Measurements from ENCODE around the gene PCCA. TPM values are rescaled to one million over a fixed set of nuclear protein-coding genes. Genes with fewer than 3 reads are reported as not detected.

The PCCA gene
- total and polyA plus RNA-seq, 9 donors = 23.5 to 62.4 (median 45.8) TPM

DNA sequence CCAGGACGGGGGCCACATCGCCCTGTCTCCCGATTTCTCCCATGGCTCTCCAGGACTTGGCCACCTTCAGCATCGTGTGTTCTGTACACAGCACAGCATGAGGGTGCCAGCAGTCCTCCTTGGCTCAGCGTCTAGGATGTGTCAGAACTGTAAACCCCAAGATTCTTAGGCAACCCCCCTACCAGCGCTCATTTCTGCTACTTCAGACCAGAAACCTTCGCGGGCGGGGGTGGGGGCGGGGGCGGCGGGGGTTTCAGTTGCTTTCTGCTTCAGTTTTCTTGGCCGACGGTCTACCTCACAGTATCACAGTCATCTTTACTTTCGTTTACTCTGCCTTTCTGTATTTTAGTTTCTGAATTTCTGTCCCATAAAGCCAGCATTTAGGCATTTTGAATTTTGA, 417.3 kb downstream of the PCCA start:
- WGBS, 3 donors = 87 to 92% (median 90%) methylated on average over 15 of the region's 15 CpGs
- TF ChIP-seq POLR2A (IDR thresholded peaks at IDR 0.05) (no peak), EP300 (IDR thresholded peaks at IDR 0.05) (no peak)
- TF ChIP-seq, protein P1, sequence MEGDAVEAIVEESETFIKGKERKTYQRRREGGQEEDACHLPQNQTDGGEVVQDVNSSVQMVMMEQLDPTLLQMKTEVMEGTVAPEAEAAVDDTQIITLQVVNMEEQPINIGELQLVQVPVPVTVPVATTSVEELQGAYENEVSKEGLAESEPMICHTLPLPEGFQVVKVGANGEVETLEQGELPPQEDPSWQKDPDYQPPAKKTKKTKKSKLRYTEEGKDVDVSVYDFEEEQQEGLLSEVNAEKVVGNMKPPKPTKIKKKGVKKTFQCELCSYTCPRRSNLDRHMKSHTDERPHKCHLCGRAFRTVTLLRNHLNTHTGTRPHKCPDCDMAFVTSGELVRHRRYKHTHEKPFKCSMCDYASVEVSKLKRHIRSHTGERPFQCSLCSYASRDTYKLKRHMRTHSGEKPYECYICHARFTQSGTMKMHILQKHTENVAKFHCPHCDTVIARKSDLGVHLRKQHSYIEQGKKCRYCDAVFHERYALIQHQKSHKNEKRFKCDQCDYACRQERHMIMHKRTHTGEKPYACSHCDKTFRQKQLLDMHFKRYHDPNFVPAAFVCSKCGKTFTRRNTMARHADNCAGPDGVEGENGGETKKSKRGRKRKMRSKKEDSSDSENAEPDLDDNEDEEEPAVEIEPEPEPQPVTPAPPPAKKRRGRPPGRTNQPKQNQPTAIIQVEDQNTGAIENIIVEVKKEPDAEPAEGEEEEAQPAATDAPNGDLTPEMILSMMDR (IDR thresholded peaks at IDR 0.05) = no peak
- no peaks in the 10 kb centered on the region for H3K9me3 ChIP-seq
- no peaks in the 10 kb centered on the region for H3K27me3 ChIP-seq
- no peak overlapping the region for H3K4me3 ChIP-seq
- H3K4me1 ChIP-seq (ENCODE audit: insufficient read depth) = peaks cover 4% of the 10 kb centered on the region
- DNase-seq = no peak
- intact Hi-C loops (cut with DNase I) = no loop called here
- no peaks in the 10 kb centered on the region for H3K36me3 ChIP-seq
- H3K27ac ChIP-seq = no peak overlapping the region

- DNase-seq = no peak
- intact Hi-C loops (cut with DNase I) = no loop called here
- no peak overlapping the region for H3K4me3 ChIP-seq
These were observed 417.9 kb downstream of the PCCA start for GRCh38 chr13:100506600-100507422.

DNA sequence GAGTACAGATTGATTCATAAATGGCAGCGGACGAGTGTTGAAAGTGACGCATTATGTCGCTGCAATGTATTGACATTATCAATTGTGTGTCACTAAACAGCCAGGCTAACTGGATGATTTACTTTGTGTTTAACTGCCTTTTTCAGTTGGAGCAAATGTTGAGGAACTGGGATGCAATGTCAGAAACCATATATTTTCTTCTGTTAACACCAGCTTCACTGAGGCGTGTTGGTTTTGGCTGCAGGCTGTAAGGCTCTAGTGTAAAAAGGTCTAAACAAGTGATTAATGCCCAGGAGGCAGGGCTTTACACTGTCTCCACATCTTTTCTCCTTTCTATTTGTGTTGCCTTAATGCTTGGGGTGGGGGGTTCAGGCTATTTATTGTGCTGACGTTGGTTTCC, 419.6 kb downstream of the PCCA start:
- H3K4me3 ChIP-seq = no peak overlapping the region
- peaks cover 4% of the 10 kb centered on the region for H3K4me1 ChIP-seq (ENCODE audit: insufficient read depth)
- intact Hi-C loops (cut with DNase I) = no loop called here
- no peaks in the 10 kb centered on the region for H3K27me3 ChIP-seq
- no peak for DNase-seq
- TF ChIP-seq, protein P1 (IDR thresholded peaks at IDR 0.05) = no peak
- TF ChIP-seq POLR2A (IDR thresholded peaks at IDR 0.05) (no peak), EP300 (IDR thresholded peaks at IDR 0.05) (no peak)
- H3K36me3 ChIP-seq = no peaks in the 10 kb centered on the region
- no peak overlapping the region for H3K27ac ChIP-seq
- WGBS, 3 donors = 72 to 79% (median 74%) methylated on average over 6 of the region's 6 CpGs
- no peaks in the 10 kb centered on the region for H3K9me3 ChIP-seq

More at GRCh38 chr13:100506600-100507422, 417.9 kb downstream of the PCCA start:
- TF ChIP-seq EP300 (IDR thresholded peaks at IDR 0.05) = no peak
- peaks cover 4% of the 10 kb centered on the region for H3K4me1 ChIP-seq (ENCODE audit: insufficient read depth)
- no peaks in the 10 kb centered on the region for H3K27me3 ChIP-seq
- 82 to 89% (median 87%) methylated on average over 9 of the region's 9 CpGs for WGBS, 3 donors
- H3K36me3 ChIP-seq = no peaks in the 10 kb centered on the region
- H3K27ac ChIP-seq = no peak overlapping the region
- H3K9me3 ChIP-seq = no peaks in the 10 kb centered on the region

- TF ChIP-seq POLR2A (IDR thresholded peaks at IDR 0.05) (no peak), EP300 (IDR thresholded peaks at IDR 0.05) (no peak)
- TF ChIP-seq, protein P1 (IDR thresholded peaks at IDR 0.05) = no peak
- Histone ChIP-seq H3K4me3 (no peak overlapping the region), H3K27ac (no peak overlapping the region), H3K36me3 (no peaks in the 10 kb centered on the region), H3K4me1 (ENCODE audit: insufficient read depth) (peaks cover 4% of the 10 kb centered on the region), H3K27me3 (no peaks in the 10 kb centered on the region), H3K9me3 (no peaks in the 10 kb centered on the region)
- WGBS, 3 donors = 27 to 51% (median 47%) methylated on average over 8 of the region's 8 CpGs
- no peak for DNase-seq
- intact Hi-C loops (cut with DNase I) = no loop called here
These were observed 420.1 kb downstream of the PCCA start for GRCh38 chr13:100508996-100509395.
